CD4-positive, alpha-beta T cell treated with Interleukin-6 for 4 hours (primary cell): ENCODE measurements around the gene GRM2.

Experiments used
- DNase-seq: peaks from one replicate; pipeline ENCODE4 v3.0.0-alpha.2; 2020; ENCODE audit warnings: mixed read lengths

The GRM2 gene

GRCh38 chr3:51680663-51681230 lies 26.1 kb upstream of the GRM2 start:
- no peak for DNase-seq

GRCh38 chr3:51681453-51681852 lies 25.4 kb upstream of the GRM2 start:
- DNase-seq: peak; percentile 75

- DNase-seq: peak; percentile 81
Measured at GRCh38 chr3:51682079-51682478, 24.8 kb upstream of the GRM2 start.

GRCh38 chr3:51682526-51682925 lies 24.3 kb upstream of the GRM2 start:
- no peak for DNase-seq

- DNase-seq: no peak
Measured at GRCh38 chr3:51683566-51683965, 23.3 kb upstream of the GRM2 start.

GRCh38 chr3:51684971-51685751 lies 21.7 kb upstream of the GRM2 start:
- no peak for DNase-seq

GRCh38 chr3:51686056-51686455 lies 20.8 kb upstream of the GRM2 start:
- no peak for DNase-seq

- DNase-seq: peak; percentile 88
Measured at GRCh38 chr3:51686512-51687215, 20.2 kb upstream of the GRM2 start.

- DNase-seq: no peak
Measured at GRCh38 chr3:51687431-51688205, 19.2 kb upstream of the GRM2 start.

- no peak for DNase-seq
Measured at GRCh38 chr3:51688206-51688600, 18.7 kb upstream of the GRM2 start.

- no peak for DNase-seq
Measured at GRCh38 chr3:51691021-51691420, 15.8 kb upstream of the GRM2 start.

- DNase-seq: no peak
Measured at GRCh38 chr3:51691949-51692348, 14.9 kb upstream of the GRM2 start.

GRCh38 chr3:51692980-51693395 lies 13.9 kb upstream of the GRM2 start:
- no peak for DNase-seq

GRCh38 chr3:51696954-51697353 lies 9.9 kb upstream of the GRM2 start:
- DNase-seq: no peak

GRCh38 chr3:51698209-51698608 lies 8.7 kb upstream of the GRM2 start:
- no peak for DNase-seq

- no peak for DNase-seq
Measured at GRCh38 chr3:51700403-51700802, 6.5 kb upstream of the GRM2 start.

- DNase-seq: no peak
Measured at GRCh38 chr3:51702156-51702555, 4.7 kb upstream of the GRM2 start.

- DNase-seq: no peak
Measured at GRCh38 chr3:51703068-51703760, 3.7 kb upstream of the GRM2 start.

- DNase-seq: no peak
Measured at GRCh38 chr3:51703761-51704510, 2.9 kb upstream of the GRM2 start.

GRCh38 chr3:51704511-51704950 lies 2.3 kb upstream of the GRM2 start:
- no peak for DNase-seq

- no peak for DNase-seq
Measured at GRCh38 chr3:51705276-51706020, 1.4 kb upstream of the GRM2 start.
